NCI-H2081 treated with DMSO at 0.1 percent for 48 hours (cell line): ENCODE results near the gene ENDOV.

Experiments
- DNase-seq: peaks from one replicate; lab custom pipeline; 2025; lab: John Stamatoyannopoulos, UW

The ENDOV gene

DNA sequence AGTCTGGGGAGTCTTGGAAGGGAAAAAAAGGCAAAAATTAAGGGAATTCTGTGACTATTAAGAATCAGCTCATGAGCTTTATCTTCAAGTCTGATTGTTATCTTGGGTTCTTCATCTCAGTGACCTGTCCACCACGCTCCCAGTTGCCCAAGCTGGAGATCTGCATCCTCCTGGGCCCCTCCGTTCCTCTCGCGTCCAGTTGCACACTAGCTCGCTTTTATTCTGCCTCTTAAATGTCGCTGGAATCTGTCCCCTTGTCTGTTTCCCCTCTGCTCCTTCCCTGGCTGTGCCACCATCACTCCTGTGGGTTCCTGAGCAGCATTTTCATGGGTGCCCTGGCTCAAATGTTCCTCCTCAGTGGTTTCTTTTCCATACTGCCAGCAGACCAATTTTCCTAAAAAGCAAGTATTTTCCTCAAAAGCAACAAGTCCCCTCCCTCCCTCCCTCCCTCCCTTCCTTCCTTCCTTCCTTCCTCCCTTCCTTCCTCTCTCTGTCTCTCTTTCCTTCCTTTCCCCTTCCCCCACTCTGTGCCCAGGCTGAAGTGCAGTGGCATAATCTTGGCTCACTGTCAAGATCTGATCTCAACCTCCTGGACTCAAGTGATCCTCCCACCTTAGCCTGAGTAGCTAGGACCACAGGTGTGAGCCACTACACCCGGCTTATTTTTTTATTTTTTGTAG, 1.4 kb downstream of the ENDOV start:
- DNase-seq: no peak

DNA sequence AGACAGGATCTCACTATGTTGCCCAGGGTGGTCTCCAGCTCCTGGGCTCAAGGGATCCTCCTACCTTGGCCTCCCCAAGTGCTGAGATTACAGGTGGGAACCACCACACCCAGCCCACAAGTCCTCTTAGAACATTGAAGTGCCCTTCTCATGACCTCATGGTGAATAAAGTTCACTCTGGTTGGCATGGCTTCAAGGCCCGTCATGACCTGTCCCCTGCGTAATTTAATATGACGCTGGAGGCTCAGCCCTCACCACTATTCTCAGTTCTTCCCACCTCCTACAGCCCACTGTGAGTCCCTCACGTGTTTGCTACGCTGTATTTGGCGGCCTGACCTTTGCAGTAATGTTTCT, 1.9 kb downstream of the ENDOV start:
- DNase-seq: no peak

GRCh38 chr17:80418589-80418988, 3.6 kb downstream of the ENDOV start:
- DNase-seq: no peak

DNA sequence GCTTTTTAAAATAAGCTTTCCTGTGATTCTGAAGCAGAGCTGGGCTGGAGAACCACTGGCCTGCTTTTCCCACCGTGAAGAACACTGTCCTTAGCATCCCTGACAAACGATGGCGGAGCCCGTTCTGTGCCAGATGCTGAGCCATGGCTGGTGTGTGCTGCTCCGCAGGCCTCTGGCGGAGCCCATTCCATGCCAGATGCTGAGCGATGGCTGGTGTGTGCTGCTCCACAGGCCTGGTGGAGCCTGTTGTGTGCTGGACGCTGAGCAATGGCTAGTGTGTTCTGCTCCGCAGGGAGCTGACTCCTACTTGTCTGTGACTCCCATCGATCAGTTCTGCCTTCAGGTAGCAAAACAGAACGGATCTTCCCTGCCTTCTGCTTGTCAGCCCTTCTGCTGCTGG, 4.3 kb downstream of the ENDOV start:
- no peak for DNase-seq

DNA sequence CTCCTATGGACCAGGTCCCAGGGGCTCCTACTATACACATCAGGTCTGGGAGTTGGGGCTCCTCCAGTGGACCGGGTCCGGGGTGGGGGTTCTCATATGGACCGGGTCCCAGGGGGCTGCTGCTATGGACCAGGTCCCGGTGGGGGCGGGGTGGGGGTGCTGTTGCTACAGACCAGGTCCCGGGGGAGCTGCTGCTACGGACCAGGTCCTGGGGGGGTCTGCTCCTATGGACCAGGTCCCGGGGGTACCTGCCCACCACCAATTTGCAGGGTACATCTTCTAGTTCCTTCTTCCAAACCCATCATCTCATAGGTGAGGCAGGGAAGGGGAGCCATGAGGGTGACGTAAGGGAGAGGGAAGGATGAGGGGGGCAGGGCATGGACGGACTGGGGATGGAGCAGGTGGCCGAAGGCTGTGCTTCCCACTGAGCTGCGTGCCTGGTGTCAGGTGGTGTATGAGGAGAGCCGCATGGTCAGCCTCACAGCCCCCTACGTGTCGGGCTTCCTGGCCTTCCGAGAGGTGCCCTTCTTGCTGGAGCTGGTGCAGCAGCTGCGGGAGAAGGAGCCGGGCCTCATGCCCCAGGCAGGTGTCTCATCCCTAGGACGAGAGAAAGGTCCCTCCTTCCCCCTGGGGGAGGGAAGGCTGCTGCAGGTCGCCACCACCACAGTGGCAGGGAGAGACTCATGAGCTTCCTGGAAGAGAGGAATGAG, 6.6 kb downstream of the ENDOV start:
- DNase-seq: no peak

GRCh38 chr17:80422276-80422675, 7.3 kb downstream of the ENDOV start:
- DNase-seq: no peak

DNA sequence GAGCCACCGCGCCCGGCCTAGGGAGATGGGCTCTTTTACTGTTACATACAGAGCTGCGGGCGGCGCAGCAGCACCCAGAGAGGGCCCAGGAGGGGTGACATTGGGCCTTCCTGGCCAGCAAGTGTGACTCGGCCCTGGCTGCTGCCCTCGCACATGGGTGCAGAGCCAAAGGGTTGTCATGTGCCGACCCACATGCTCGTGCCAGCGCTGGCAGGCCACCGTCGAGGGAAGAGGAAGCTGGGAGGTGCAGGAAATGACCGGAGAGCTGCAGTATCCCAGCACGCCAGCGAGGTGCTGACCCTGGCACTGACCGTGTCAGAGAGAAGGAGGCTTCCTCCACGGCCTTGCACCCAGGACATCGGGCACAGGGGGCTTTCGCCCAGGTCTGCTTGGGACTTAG, 8.0 kb downstream of the ENDOV start:
- DNase-seq: no peak

DNA sequence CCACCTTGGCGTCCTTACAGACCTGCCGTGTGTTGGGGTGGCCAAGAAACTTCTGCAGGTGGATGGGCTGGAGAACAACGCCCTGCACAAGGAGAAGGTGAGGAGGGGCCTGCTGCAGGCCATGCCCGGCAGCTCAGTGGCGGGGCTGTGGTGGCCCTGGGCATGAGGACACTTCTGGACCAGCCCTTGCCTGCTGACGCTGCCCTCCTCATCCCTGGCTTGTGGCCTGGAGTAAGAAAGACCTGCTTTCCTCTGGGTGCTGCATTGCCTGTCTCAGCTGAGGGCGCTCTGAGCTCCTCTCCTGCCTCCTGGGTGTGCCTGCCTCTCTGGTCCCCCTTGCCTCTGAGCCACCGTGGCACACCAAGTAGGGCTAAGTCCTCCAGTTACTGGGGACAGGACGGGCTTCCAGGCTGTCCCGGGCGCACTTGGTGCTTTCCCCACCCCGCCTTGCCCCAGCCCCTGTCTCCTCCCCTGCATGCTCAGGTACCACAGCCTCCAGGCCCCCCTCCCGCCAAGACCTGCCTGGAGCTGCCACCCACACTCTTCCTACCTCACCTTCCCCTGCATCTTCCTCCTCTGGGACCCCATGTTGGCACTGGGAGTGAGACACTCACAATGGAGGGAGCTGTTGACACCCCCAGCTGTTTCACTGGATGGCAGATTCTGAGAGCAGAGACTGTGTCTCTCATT, 8.7 kb downstream of the ENDOV start:
- no peak for DNase-seq

DNA sequence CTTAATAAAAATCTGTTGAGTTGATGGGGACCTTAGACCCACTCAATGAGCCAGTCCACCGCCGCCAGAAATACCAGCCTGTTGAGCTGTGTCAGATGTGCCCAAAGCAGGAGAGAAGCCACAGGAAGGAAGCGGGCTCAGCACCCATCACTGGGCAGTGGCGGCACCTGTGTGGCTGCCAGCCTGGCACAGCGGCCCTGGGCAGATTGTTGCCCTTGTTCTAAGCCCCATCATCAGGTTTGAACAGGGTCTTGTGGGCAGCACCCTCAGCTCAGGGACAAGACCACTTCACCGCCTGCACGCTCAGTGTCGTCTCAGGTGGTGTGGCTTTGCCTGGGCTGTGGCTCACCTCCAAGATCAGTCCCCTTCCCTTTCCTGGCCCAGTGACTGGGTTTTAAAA, 9.3 kb downstream of the ENDOV start:
- no peak for DNase-seq

DNA sequence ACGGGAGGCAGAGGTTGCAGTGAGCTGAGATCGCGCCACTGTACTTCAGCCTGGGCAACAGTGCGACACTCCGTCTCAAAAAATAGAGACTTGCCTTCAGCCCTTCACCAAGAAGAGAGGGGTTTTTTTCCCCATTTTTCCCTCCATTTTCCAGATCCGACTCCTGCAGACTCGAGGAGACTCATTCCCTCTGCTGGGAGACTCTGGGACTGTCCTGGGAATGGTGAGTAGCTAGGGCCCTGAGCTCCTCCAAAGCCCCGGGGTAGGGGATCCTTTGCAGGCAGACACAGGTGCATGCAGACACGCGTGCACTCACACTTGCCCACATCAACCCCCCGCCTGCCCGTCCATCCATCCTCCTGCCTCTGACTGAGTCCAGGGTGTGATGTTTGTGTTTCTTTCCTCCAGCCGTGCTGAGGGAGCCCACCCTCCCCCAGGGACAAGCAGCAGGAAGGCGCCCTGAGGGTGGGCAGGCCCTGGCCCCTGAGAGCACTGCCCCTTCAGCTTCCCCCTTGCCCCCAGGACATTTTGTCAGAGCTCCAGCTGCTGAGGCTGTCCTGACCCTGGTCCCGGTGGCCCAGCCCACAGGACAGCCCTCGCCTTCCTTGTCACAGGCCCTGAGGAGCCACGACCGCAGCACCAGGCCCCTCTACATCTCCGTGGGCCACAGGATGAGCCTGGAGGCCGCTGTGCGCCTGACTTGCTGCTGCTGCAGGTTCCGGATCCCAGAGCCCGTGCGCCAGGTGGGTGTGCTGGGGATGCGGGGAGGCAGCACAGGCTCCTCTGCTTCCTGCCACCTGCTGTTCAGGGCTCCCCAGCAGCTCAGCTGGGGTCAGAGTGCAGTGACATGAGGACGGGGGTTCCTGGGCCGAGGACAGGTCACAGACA, 10.2 kb downstream of the ENDOV start:
- DNase-seq: no peak

DNA sequence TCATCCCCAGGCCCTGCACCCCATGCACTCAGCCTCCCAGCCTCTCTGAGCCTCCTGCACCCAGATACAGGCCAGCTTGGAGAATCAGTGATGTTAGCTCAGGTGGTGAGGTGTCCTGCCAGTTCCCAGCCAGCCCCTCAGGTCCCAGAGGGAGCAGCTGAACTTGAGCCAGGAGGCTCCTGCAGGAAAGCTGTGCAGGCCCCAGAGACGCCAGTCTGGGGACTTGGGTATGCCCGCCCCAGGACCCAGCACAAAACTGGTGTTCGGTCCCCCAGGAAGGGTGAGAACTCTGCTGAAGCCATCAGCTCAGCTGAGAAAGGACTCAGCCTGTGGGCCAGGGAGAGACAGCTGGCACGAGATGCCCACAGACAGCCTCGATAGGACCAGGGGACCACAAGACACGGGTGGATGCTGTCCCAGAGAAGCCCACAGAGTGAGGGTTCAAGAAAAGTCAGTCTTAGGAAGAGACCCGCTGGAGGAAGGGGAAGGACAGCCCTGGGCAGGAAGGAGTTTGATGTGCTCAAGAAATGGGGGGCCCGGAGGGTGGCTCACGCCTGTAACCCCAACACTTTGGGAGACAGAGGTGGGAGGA, 11.0 kb downstream of the ENDOV start:
- no peak for DNase-seq

GRCh38 chr17:80426671-80427326, 11.8 kb downstream of the ENDOV start:
- DNase-seq: no peak

DNA sequence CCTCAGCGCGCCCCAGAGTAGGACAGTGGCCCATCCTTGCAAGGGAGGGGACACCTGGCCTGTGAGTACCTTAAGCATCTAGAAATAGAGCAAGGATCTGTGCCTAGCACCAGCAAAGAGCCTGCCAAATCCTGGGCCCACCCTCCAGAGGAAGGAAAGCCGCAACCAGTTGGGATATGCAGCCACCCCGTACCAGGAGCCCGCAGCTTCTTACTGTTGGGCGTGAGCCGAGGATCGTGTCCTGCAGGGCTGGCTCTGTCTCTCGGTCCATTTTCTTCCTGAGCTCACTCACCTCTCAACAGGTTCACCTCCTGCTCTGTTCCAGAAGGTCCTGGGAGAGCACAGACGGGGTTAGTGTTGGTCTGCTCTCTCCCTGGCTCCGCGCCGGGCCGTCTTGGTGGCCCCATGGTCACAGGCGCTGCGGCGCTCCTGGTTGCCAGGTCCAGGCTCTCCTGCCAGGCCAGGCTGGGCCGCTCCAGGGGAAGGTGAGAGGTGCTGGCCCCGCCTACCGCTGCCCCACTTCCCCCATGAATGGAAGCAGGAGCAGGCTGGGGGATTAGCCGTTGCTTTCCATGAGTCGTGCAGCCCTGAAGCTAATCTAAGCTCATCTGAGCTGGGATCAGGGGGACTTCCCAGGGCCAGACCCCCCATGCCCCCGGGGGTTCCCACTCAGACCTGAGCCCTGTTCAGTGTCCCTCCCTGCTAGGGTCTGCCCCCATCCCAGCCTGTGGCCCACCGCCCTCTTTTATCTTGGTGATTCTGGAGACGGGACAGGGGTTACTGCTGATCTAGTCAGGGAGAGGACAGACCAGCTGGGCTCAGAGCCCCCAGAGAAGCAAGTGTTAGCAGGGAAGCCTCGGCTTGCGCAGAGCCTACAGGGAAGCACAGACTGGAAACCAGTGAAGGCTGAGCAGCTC, 12.7 kb downstream of the ENDOV start:
- no peak for DNase-seq

DNA sequence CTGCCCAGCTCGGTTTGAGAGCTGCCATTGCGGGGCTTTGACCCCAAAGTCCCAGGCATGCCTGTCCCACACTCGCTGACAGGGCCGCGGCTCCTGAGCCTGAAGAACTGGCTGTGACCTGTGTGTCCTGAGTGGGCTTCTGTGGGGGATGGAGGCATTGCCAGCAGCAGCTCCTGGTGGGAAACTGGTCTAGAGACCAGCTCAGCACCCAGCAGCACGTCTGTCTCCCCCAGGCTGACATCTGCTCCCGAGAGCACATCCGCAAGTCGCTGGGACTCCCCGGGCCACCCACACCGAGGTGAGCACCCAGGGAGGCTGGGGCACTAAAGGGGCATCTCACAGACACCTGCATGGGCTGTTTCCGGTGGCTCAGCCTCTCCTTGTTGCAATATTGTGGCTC, 13.4 kb downstream of the ENDOV start:
- DNase-seq: no peak

- no peak for DNase-seq
Measured at GRCh38 chr17:80428796-80429195, 13.8 kb downstream of the ENDOV start.

- no peak for DNase-seq
Measured at GRCh38 chr17:80429356-80430275, 14.6 kb downstream of the ENDOV start.

- DNase-seq: no peak
Measured at GRCh38 chr17:80430446-80431245, 15.7 kb downstream of the ENDOV start.
